HCT116 (cell line): ENCODE measurements around the gene HK2. TPM values are rescaled to one million over a fixed set of nuclear protein-coding genes. Genes with fewer than 3 reads are reported as not detected.

ENCODE experiments used
- ATAC-seq: fragments of 200-7000 bp; cut with Tn5 transposase; 2 replicates; pipeline ENCODE4 v1.9.1; 2020; ENCODE audit warnings: mild to moderate bottlenecking, moderate library complexity
- BruUV-seq: library from RNA; stranded (reverse); fragments of 400-500 nt; replicated peaks from 2 replicates; lab custom pipeline; 2021; lab: Mats Ljungman, UMichigan
- CTCF ChIA-PET: fragments of 300-600 bp; sonication (Branson Sonifier 250); formaldehyde crosslinking; loops from one replicate; lab custom pipeline; 2021; ENCODE audit warnings: antibody characterized with exemption; lab: Charles Lee
- POLR2A ChIA-PET: fragments of 300-600, 350-600 bp; sonication (Branson Sonifier 250); formaldehyde crosslinking; loops from one replicate; lab custom pipeline; 2021; ENCODE audit warnings: antibody characterized with exemption; lab: Charles Lee
- RAD21 ChIA-PET, 2 experiments: fragments of 300-600 bp; sonication (Branson Sonifier 250); formaldehyde crosslinking; loops; one replicate each; lab custom pipeline; 2023; ENCODE audit warnings: low total read pairs in 2 of 2; ENCODE audit not compliant: uncharacterized antibody in 2 of 2, unreplicated experiment in 2 of 2, low non-redundant PET in 1 of 2; lab: Charles Lee
- DNase-seq: peaks from one replicate; pipeline ENCODE4 v3.0.0-alpha.2; 2010; ENCODE audit warnings: low read depth, low spot score
- H2AFZ ChIP-seq: fragments of 200-600 bp; shearing (Covaris generic), sonication (generic); 2 replicates; pipeline ENCODE4 v1.6.1; 2017; ENCODE audit warnings: low read depth, mixed run types, mixed read lengths, antibody characterized with exemption, low read length; ENCODE audit not compliant: poor library complexity, severe bottlenecking
- H3K27ac ChIP-seq: 2 replicates; pipeline ENCODE4 v1.5.1; 2012; ENCODE audit warnings: low read depth, low read length
- H3K27me3 ChIP-seq: fragments of 200-600 bp; sonication (generic); 2 replicates; pipeline ENCODE4 v1.6.1; 2016; ENCODE audit warnings: mixed run types, low read length, mixed read lengths; ENCODE audit not compliant: insufficient read depth
- H3K36me3 ChIP-seq, 2 experiments: fragments of 200-500 bp in 1 of 2; fragments of 200-600 bp in 1 of 2; sonication (Bioruptor generic) in 1 of 2; sonication (generic) in 1 of 2; 2 replicates each; pipeline versions ENCODE4 v1.5.1 to v1.6.1; 2014 to 2016; ENCODE audit warnings: low read length in 2 of 2, inconsistent platforms in 1 of 2, mixed read lengths in 1 of 2, mixed run types in 1 of 2; ENCODE audit not compliant: insufficient read depth in 2 of 2, control insufficient read depth in 1 of 2
- H3K4me1 ChIP-seq, 2 experiments: fragments of 200-600 bp in 1 of 2; sonication (generic) in 1 of 2; 2 replicates each; pipeline versions ENCODE4 v1.5.1 to v1.6.1; 2012 to 2017; ENCODE audit warnings: low read length in 2 of 2, inconsistent platforms in 1 of 2, mild to moderate bottlenecking in 1 of 2, mixed read lengths in 1 of 2, mixed run types in 1 of 2, moderate library complexity in 1 of 2; ENCODE audit not compliant: insufficient read depth in 2 of 2, control insufficient read depth in 1 of 2
- H3K4me2 ChIP-seq: fragments of 200-600 bp; sonication (generic); 2 replicates; pipeline ENCODE4 v1.6.1; 2017; ENCODE audit warnings: mixed run types, low read length, mixed read lengths
- H3K4me3 ChIP-seq, 2 experiments: fragments of 200-600 bp in 1 of 2; sonication (generic) in 1 of 2; replicated peaks in 1 of 2; 2 replicates each; pipeline ENCODE4 v1.5.1; 2011 to 2016; ENCODE audit warnings: low read length in 2 of 2, control low read depth in 1 of 2, low read depth in 1 of 2, mild to moderate bottlenecking in 1 of 2, mixed read lengths in 1 of 2, mixed run types in 1 of 2
- H3K79me2 ChIP-seq: fragments of 200-600 bp; sonication (generic); 2 replicates; pipeline ENCODE4 v1.6.1; 2017; ENCODE audit warnings: mild to moderate bottlenecking, mixed run types, low read length, moderate library complexity, mixed read lengths; ENCODE audit not compliant: insufficient read depth
- H3K9ac ChIP-seq: fragments of 200-600 bp; sonication (generic); 2 replicates; pipeline ENCODE4 v1.6.1; 2016; ENCODE audit warnings: low read length, mixed read lengths
- H3K9me2 ChIP-seq: fragments of 200-600 bp; sonication (generic), shearing (Covaris generic); 2 replicates; pipeline ENCODE4 v1.6.1; 2017; ENCODE audit warnings: mixed run types, mild to moderate bottlenecking, moderate library complexity; ENCODE audit not compliant: insufficient read depth
- H3K9me3 ChIP-seq, 2 experiments: fragments of 200-500 bp in 1 of 2; fragments of 200-600 bp in 1 of 2; sonication (Bioruptor generic) in 1 of 2; sonication (generic) in 1 of 2; 2 replicates each; pipeline ENCODE4 v1.6.1; 2014 to 2017; ENCODE audit warnings: low read length in 2 of 2, mixed read lengths in 2 of 2, inconsistent platforms in 1 of 2, low read depth in 1 of 2, mild to moderate bottlenecking in 1 of 2, mixed run types in 1 of 2, moderate library complexity in 1 of 2; ENCODE audit not compliant: control insufficient read depth in 1 of 2, insufficient read depth in 1 of 2
- H4K20me1 ChIP-seq: fragments of 200-600 bp; sonication (generic), shearing (Covaris generic); 2 replicates; pipeline ENCODE4 v1.6.1; 2017; ENCODE audit warnings: mixed run types, mild to moderate bottlenecking, moderate library complexity; ENCODE audit not compliant: insufficient read depth
- CEBPB ChIP-seq: IDR thresholded peaks from 2 replicates; pipeline ENCODE4 v1.6.1; 2012; ENCODE audit warnings: low read depth
- ELF1 ChIP-seq: IDR thresholded peaks from 2 replicates; pipeline ENCODE4 v1.6.1; 2012; ENCODE audit warnings: low read depth, borderline replicate concordance
- EZH2phosphoT487 ChIP-seq: fragments of 200-600 bp; IDR thresholded peaks from 2 replicates; pipeline ENCODE4 v1.6.1; 2018; ENCODE audit warnings: antibody characterized with exemption, borderline replicate concordance
- POLR2A ChIP-seq: IDR thresholded peaks from 2 replicates; pipeline ENCODE4 v1.7.0; 2011; ENCODE audit warnings: borderline replicate concordance; ENCODE audit not compliant: insufficient read depth, insufficient read length; ENCODE audit errors: extremely low read depth
- POLR2AphosphoS5 ChIP-seq: IDR thresholded peaks from 2 replicates; pipeline ENCODE4 v1.6.1; 2011; ENCODE audit warnings: mild to moderate bottlenecking, low read depth, low read length, moderate library complexity
- SRF ChIP-seq: IDR thresholded peaks from 2 replicates; pipeline ENCODE4 v1.6.1; 2012; ENCODE audit warnings: low read depth
- TCF7L2 ChIP-seq: IDR thresholded peaks from 2 replicates; pipeline ENCODE4 v1.7.0; 2011; ENCODE audit warnings: borderline replicate concordance, inconsistent platforms; ENCODE audit not compliant: insufficient read depth, insufficient read length; ENCODE audit errors: extremely low read depth
- YY1 ChIP-seq: IDR thresholded peaks from 2 replicates; pipeline ENCODE4 v1.6.1; 2011; ENCODE audit warnings: low read length, low read depth, moderate library complexity, mild to moderate bottlenecking; ENCODE audit not compliant: insufficient replicate concordance; ENCODE audit errors: extremely low read depth
- ZNF274 ChIP-seq: fragments of 200-500 bp; sonication (Bioruptor generic); IDR thresholded peaks from 2 replicates; pipeline ENCODE4 v1.6.1; 2014; ENCODE audit warnings: mild to moderate bottlenecking, low read depth, low read length, inconsistent platforms
- intact Hi-C: fragments of 100-400 bp; cut with micrococcal nuclease; formaldehyde crosslinking; loops from 2 replicates; pipeline ENCODE4 v1.10.0; 2022
- total RNA-seq: library from RNA; stranded (reverse); gene quantifications from one replicate; pipeline ENCODE4 v1.2.1, GENCODE V29; 2021; ENCODE audit not compliant: unreplicated experiment
- TF ChIP-seq, protein P1 (sequence below): IDR thresholded peaks from 2 replicates; pipeline ENCODE4 v1.6.1; 2011; ENCODE audit warnings: mild to moderate bottlenecking, low read length, moderate library complexity; ENCODE audit not compliant: insufficient replicate concordance; ENCODE audit errors: extremely low read depth

Gene HK2
- total RNA-seq, 1 experiment from 2014 or later = 42.5 TPM

DNA sequence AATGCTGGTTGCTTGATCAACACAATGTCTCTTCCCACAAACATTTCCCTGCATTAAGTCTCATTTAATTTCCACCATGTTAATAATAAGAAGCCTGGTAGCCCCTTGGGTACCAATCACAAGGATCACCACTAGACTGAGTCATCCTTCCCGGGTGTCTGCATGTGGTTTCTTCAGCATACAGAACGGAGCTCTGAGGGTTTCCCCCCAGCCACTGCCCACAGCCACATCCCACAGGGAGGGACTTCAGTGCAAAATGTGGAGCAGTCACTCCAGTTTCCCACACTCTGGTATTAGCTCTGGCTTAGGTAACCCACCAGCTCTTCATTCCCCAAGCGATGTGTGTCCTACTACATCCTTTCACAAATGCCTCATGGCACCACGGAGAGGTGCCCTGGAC lies 81.8 kb downstream of the HK2 start:
- no peaks in the 10 kb centered on the region for H3K27me3 ChIP-seq
- no peaks in the 10 kb centered on the region for H3K9me3 ChIP-seq
- no peaks in the 10 kb centered on the region for H3K36me3 ChIP-seq
- H3K79me2 ChIP-seq = no peaks in the 10 kb centered on the region
- no peak overlapping the region for H3K4me3 ChIP-seq
- intact Hi-C loops = loop anchor here (5.0 to 10.0 kb wide), 2 partner anchors 67 to 149 kb away; no protein-coding TSS in a partner anchor
- no peak overlapping the region for H3K9ac ChIP-seq
- H3K27ac ChIP-seq = no peak overlapping the region
- no peaks in the 10 kb centered on the region for H3K9me2 ChIP-seq
- BruUV-seq = no TSS peak
- H2AFZ ChIP-seq = no peak overlapping the region
- H3K4me1 ChIP-seq = peaks cover 0 to 4% of the 10 kb centered on the region in 2 experiments; a peak in 1 of 4 replicates
- CTCF ChIA-PET = no interaction called here
- TF ChIP-seq POLR2AphosphoS5 (no peak), CEBPB (no peak), YY1 (no peak), SRF (no peak)
- DNase-seq (no peak), ATAC-seq (no peak)
- RAD21 ChIA-PET = no interaction called here
- POLR2A ChIA-PET = no interaction called here
- no peak overlapping the region for H3K4me2 ChIP-seq
- H4K20me1 ChIP-seq = no peaks in the 10 kb centered on the region

DNA sequence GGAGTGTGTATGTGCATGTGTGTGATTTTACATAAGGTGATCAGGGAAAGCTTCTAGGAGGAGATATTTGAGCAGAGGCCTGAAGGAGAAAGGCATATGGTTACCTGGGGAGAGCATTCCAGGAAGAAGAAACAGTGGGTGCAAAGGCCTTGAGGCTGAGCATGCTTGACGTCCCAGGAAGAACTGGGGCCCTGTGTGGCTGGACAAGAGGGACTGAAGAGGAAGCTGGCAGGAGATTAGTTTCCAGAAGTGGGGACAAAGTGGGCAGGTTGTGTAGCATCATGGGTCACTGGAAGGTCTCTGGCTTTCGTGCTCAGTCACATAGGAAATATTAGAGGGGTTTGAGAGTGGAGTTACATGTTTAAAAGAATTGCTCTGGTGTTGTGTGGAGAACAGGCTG lies 82.5 kb downstream of the HK2 start:
- H3K4me1 ChIP-seq = peaks cover 0 to 4% of the 10 kb centered on the region in 2 experiments; a peak in 1 of 4 replicates
- H3K9me2 ChIP-seq = no peaks in the 10 kb centered on the region
- H4K20me1 ChIP-seq = no peaks in the 10 kb centered on the region
- intact Hi-C loops = loop anchor here (5.0 to 10.0 kb wide), 2 partner anchors 66 to 148 kb away; no protein-coding TSS in a partner anchor
- H3K36me3 ChIP-seq = no peaks in the 10 kb centered on the region
- DNase-seq (no peak), ATAC-seq (no peak)
- H3K4me3 ChIP-seq = no peak overlapping the region
- TF ChIP-seq ZNF274 (no peak), EZH2phosphoT487 (no peak), POLR2AphosphoS5 (no peak), ELF1 (no peak), TCF7L2 (no peak), POLR2A (no peak)
- TF ChIP-seq, protein P1, sequence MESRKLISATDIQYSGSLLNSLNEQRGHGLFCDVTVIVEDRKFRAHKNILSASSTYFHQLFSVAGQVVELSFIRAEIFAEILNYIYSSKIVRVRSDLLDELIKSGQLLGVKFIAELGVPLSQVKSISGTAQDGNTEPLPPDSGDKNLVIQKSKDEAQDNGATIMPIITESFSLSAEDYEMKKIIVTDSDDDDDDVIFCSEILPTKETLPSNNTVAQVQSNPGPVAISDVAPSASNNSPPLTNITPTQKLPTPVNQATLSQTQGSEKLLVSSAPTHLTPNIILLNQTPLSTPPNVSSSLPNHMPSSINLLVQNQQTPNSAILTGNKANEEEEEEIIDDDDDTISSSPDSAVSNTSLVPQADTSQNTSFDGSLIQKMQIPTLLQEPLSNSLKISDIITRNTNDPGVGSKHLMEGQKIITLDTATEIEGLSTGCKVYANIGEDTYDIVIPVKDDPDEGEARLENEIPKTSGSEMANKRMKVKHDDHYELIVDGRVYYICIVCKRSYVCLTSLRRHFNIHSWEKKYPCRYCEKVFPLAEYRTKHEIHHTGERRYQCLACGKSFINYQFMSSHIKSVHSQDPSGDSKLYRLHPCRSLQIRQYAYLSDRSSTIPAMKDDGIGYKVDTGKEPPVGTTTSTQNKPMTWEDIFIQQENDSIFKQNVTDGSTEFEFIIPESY = no peak
- TF ChIP-seq, all 23 proteins: peak for 0
- Histone ChIP-seq H3K79me2 (no peaks in the 10 kb centered on the region), H3K9me3 (no peaks in the 10 kb centered on the region), H3K27ac (no peak overlapping the region), H3K4me2 (no peak overlapping the region), H3K27me3 (no peaks in the 10 kb centered on the region), H3K9ac (no peak overlapping the region), H2AFZ (no peak overlapping the region)
- ChIA-PET POLR2A (no interaction called here), CTCF (no interaction called here), RAD21 (no interaction called here)
- BruUV-seq = no TSS peak
